Gastroesophageal sphincter (tissue), 3 donors: ENCODE measurements around the gene CCDC40.

Source experiments
- EP300 ChIP-seq: sonication (generic); formaldehyde crosslinking; IDR thresholded peaks from one replicate; pipeline ENCODE4 v1.6.1; 2017; ENCODE audit warnings: antibody characterized with exemption, mild to moderate bottlenecking
- POLR2A ChIP-seq, 2 donors: fragments of 450-650 bp; IDR thresholded peaks; one replicate each; pipeline ENCODE4 v1.6.1; 2017; ENCODE audit warnings: antibody characterized with exemption in 2 of 2, mild to moderate bottlenecking in 2 of 2, moderate library complexity in 1 of 2
- POLR2AphosphoS5 ChIP-seq: sonication (generic); formaldehyde crosslinking; IDR thresholded peaks from one replicate; pipeline ENCODE4 v1.6.1; 2017; ENCODE audit warnings: antibody characterized with exemption
- TF ChIP-seq, protein P1 (sequence below), 4 experiments: fragments of 200-600 bp in 2 of 4; fragments of 450-650 bp in 2 of 4; sonication (generic) in 1 of 4; IDR thresholded peaks; one replicate each; pipeline ENCODE4 v1.5.1; 2017 to 2019; ENCODE audit warnings: antibody characterized with exemption in 4 of 4, mild to moderate bottlenecking in 2 of 4, moderate library complexity in 2 of 4

DNA sequence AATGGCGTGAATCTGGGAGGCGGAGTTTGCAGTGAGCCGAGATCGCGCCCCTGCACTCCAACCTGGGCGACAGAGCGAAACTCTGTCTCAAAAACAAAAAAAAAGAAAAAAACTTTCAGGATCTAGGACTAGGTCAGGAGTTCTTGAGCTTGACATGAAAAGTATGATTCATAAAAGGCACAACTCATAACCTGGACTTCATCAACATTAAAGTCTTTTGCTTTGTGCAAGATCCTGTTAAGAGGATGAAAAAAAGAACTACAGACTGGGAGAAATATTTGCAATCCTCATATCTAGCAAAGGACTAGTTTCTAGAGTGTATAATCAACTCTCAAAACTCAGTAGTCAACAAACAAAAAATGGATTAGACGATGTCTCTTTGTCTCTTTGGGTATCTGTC lies 40.7 kb upstream of the CCDC40 start:
- TF ChIP-seq POLR2A (IDR thresholded peaks at IDR 0.05) (no peak), POLR2AphosphoS5 (no peak), EP300 (no peak)
- TF ChIP-seq, protein P1, sequence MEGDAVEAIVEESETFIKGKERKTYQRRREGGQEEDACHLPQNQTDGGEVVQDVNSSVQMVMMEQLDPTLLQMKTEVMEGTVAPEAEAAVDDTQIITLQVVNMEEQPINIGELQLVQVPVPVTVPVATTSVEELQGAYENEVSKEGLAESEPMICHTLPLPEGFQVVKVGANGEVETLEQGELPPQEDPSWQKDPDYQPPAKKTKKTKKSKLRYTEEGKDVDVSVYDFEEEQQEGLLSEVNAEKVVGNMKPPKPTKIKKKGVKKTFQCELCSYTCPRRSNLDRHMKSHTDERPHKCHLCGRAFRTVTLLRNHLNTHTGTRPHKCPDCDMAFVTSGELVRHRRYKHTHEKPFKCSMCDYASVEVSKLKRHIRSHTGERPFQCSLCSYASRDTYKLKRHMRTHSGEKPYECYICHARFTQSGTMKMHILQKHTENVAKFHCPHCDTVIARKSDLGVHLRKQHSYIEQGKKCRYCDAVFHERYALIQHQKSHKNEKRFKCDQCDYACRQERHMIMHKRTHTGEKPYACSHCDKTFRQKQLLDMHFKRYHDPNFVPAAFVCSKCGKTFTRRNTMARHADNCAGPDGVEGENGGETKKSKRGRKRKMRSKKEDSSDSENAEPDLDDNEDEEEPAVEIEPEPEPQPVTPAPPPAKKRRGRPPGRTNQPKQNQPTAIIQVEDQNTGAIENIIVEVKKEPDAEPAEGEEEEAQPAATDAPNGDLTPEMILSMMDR (IDR thresholded peaks at IDR 0.05): no peak
